A549 (cell line): ENCODE measurements around the gene KCNB1.

Experiments
- PHF8 ChIP-seq: fragments of 200-600 bp; sonication (generic); IDR thresholded peaks from 2 replicates; pipeline ENCODE4 v1.6.1; 2016; ENCODE audit warnings: low read depth, mild to moderate bottlenecking, antibody characterized with exemption, moderate library complexity, borderline replicate concordance
- RAD21 ChIP-seq, 2 experiments: fragments of >200 bp in 1 of 2; sonication (Bioruptor Twin) in 1 of 2; formaldehyde crosslinking in 1 of 2; IDR thresholded peaks in 1 of 2; conservative IDR thresholded peaks in 1 of 2; 2 replicates in 1 of 2; 3 replicates in 1 of 2; pipeline ENCODE4 v1.6.1; 2012 to 2018; ENCODE audit warnings: inconsistent platforms in 1 of 2
- TF ChIP-seq, protein P1 (sequence below): fragments of >200 bp; sonication (Bioruptor Twin); formaldehyde crosslinking; IDR thresholded peaks from 3 replicates; pipeline ENCODE4 v1.5.1; 2016

- TF ChIP-seq, protein P1, sequence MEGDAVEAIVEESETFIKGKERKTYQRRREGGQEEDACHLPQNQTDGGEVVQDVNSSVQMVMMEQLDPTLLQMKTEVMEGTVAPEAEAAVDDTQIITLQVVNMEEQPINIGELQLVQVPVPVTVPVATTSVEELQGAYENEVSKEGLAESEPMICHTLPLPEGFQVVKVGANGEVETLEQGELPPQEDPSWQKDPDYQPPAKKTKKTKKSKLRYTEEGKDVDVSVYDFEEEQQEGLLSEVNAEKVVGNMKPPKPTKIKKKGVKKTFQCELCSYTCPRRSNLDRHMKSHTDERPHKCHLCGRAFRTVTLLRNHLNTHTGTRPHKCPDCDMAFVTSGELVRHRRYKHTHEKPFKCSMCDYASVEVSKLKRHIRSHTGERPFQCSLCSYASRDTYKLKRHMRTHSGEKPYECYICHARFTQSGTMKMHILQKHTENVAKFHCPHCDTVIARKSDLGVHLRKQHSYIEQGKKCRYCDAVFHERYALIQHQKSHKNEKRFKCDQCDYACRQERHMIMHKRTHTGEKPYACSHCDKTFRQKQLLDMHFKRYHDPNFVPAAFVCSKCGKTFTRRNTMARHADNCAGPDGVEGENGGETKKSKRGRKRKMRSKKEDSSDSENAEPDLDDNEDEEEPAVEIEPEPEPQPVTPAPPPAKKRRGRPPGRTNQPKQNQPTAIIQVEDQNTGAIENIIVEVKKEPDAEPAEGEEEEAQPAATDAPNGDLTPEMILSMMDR = no peak
- TF ChIP-seq PHF8 (no peak), RAD21 (conservative IDR thresholded peaks at IDR 0.05 in 1 of 2, IDR thresholded peaks at IDR 0.05 in 1 of 2) (no peak)
Observed at GRCh38 chr20:49388744-49389143, 93.7 kb downstream of the KCNB1 start.
